HEK293 (cell line): ENCODE results near the gene STPG2.

ENCODE experiments used
- CTCF ChIA-PET: fragments of 350-600 bp; formaldehyde crosslinking; extraction: SDS; loops from one replicate; lab custom pipeline; 2021; ENCODE audit warnings: antibody characterized with exemption; lab: Yijun Ruan, JAX
- POLR2A ChIA-PET: fragments of 300-600 bp; formaldehyde crosslinking; extraction: SDS; loops from one replicate; lab custom pipeline; 2020; ENCODE audit warnings: antibody characterized with exemption, inconsistent platforms; lab: Yijun Ruan, JAX
- H3K27ac ChIP-seq: fragments of 200-500 bp; sonication (Bioruptor generic); 2 replicates; pipeline ENCODE4 v1.5.1; 2014; ENCODE audit warnings: low read depth, low read length, control low read depth, inconsistent platforms; ENCODE audit errors: extremely low read depth
- H3K36me3 ChIP-seq, 2 experiments: fragments of 200-500 bp in 1 of 2; sonication (Bioruptor generic) in 1 of 2; 1 replicate in 1 of 2; 2 replicates in 1 of 2; pipeline ENCODE4 v1.5.1; 2014 to 2017; ENCODE audit warnings: inconsistent platforms in 2 of 2, low read length in 2 of 2; ENCODE audit not compliant: control insufficient read depth in 2 of 2, insufficient read depth in 1 of 2
- H3K4me1 ChIP-seq: fragments of 200-500 bp; sonication (Bioruptor generic); 2 replicates; pipeline ENCODE4 v1.5.1; 2014; ENCODE audit warnings: mild to moderate bottlenecking, low read length, inconsistent platforms; ENCODE audit not compliant: control insufficient read depth, insufficient read depth
- H3K4me3 ChIP-seq: 2 replicates; pipeline ENCODE4 v1.5.1; 2011; ENCODE audit warnings: low read depth, mild to moderate bottlenecking, control low read depth, low read length, moderate library complexity
- H3K9me3 ChIP-seq: fragments of 200-500 bp; sonication (Bioruptor generic); 2 replicates; pipeline ENCODE4 v1.5.1; 2014; ENCODE audit warnings: low read depth, low read length, inconsistent platforms; ENCODE audit not compliant: control insufficient read depth, insufficient read depth
- GLI2 ChIP-seq: fragments of 450-650 bp; formaldehyde crosslinking; IDR thresholded peaks from 2 replicates; pipeline ENCODE4; 2017; ENCODE audit warnings: missing biosample characterization, missing genetic modification characterization, low read depth, borderline replicate concordance
- HOXA7 ChIP-seq: sonication (generic); formaldehyde crosslinking; IDR thresholded peaks from 2 replicates; pipeline ENCODE4 v1.8.1; 2022; ENCODE audit warnings: missing genetic modification reagents, borderline replicate concordance
- KLF10 ChIP-seq: fragments of 450-650 bp; IDR thresholded peaks from 2 replicates; pipeline ENCODE4 v1.5.1; 2018; ENCODE audit warnings: missing biosample characterization, mild to moderate bottlenecking, missing genetic modification characterization
- KLF16 ChIP-seq: fragments of 450-650 bp; formaldehyde crosslinking; IDR thresholded peaks from 2 replicates; pipeline ENCODE4 v1.5.1; 2017; ENCODE audit warnings: missing biosample characterization, missing genetic modification characterization
- MEIS1 ChIP-seq: sonication (generic); formaldehyde crosslinking; IDR thresholded peaks from 2 replicates; pipeline ENCODE4 v1.8.1; 2022; ENCODE audit warnings: missing genetic modification reagents, mild to moderate bottlenecking, borderline replicate concordance
- OVOL3 ChIP-seq: fragments of 450-650 bp; formaldehyde crosslinking; IDR thresholded peaks from 2 replicates; pipeline ENCODE4 v1.5.1; 2016; ENCODE audit warnings: missing biosample characterization, missing genetic modification characterization
- PRDM1 ChIP-seq: fragments of 450-650 bp; formaldehyde crosslinking; IDR thresholded peaks from 2 replicates; pipeline ENCODE4; 2016; ENCODE audit warnings: missing biosample characterization, missing genetic modification characterization
- SP7 ChIP-seq: fragments of 450-650 bp; formaldehyde crosslinking; IDR thresholded peaks from 2 replicates; pipeline ENCODE4 v1.5.1; 2016; ENCODE audit warnings: missing biosample characterization, missing genetic modification characterization
- TRIM28 ChIP-seq: IDR thresholded peaks from 2 replicates; pipeline ENCODE4 v1.6.1; 2011; ENCODE audit warnings: low read length, control low read depth, borderline replicate concordance
- WT1 ChIP-seq: fragments of 450-650 bp; formaldehyde crosslinking; IDR thresholded peaks from 2 replicates; pipeline ENCODE4 v1.5.1; 2016; ENCODE audit warnings: missing biosample characterization, missing genetic modification characterization
- ZEB2 ChIP-seq: fragments of 450-650 bp; formaldehyde crosslinking; IDR thresholded peaks from 2 replicates; pipeline ENCODE4 v1.5.1; 2016; ENCODE audit warnings: missing biosample characterization, missing genetic modification characterization
- ZNF112 ChIP-seq: fragments of 450-650 bp; formaldehyde crosslinking; IDR thresholded peaks from 2 replicates; pipeline ENCODE4 v1.5.0; 2017; ENCODE audit warnings: missing biosample characterization, missing genetic modification characterization
- ZNF148 ChIP-seq: fragments of 450-650 bp; formaldehyde crosslinking; IDR thresholded peaks from 2 replicates; pipeline ENCODE4 v1.5.0; 2017; ENCODE audit warnings: missing biosample characterization, missing genetic modification characterization, borderline replicate concordance
- ZNF266 ChIP-seq: fragments of 450-650 bp; formaldehyde crosslinking; IDR thresholded peaks from 2 replicates; pipeline ENCODE4 v1.5.1; 2016; ENCODE audit warnings: missing biosample characterization, missing genetic modification characterization, low read depth
- ZNF501 ChIP-seq: fragments of 450-650 bp; formaldehyde crosslinking; IDR thresholded peaks from 2 replicates; pipeline ENCODE4 v1.5.1; 2016; ENCODE audit warnings: missing biosample characterization, missing genetic modification characterization
- ZNF530 ChIP-seq: fragments of 450-650 bp; formaldehyde crosslinking; IDR thresholded peaks from 2 replicates; pipeline ENCODE4 v1.5.1; 2016; ENCODE audit warnings: low read depth, missing biosample characterization, missing genetic modification characterization
- ZNF544 ChIP-seq: fragments of 450-650 bp; formaldehyde crosslinking; IDR thresholded peaks from 2 replicates; pipeline ENCODE4 v1.5.0; 2017; ENCODE audit warnings: missing biosample characterization, missing genetic modification characterization
- ZNF555 ChIP-seq: fragments of 450-650 bp; formaldehyde crosslinking; conservative IDR thresholded peaks from 2 replicates; pipeline ENCODE4 v1.5.1; 2017; ENCODE audit warnings: missing biosample characterization, mild to moderate bottlenecking, missing genetic modification characterization, inconsistent platforms
- ZNF561 ChIP-seq: fragments of 450-650 bp; IDR thresholded peaks from 2 replicates; pipeline ENCODE4 v1.5.1; 2018; ENCODE audit warnings: missing biosample characterization, missing genetic modification characterization, borderline replicate concordance
- ZNF610 ChIP-seq: fragments of 450-650 bp; formaldehyde crosslinking; IDR thresholded peaks from 2 replicates; pipeline ENCODE4 v1.5.1; 2016; ENCODE audit warnings: missing biosample characterization, missing genetic modification characterization, borderline replicate concordance
- ZSCAN23 ChIP-seq: fragments of 450-650 bp; formaldehyde crosslinking; IDR thresholded peaks from 2 replicates; pipeline ENCODE4 v1.5.1; 2016; ENCODE audit warnings: missing biosample characterization, missing genetic modification characterization
- TF ChIP-seq, protein P1 (sequence below): fragments of 450-650 bp; formaldehyde crosslinking; conservative IDR thresholded peaks from 2 replicates; pipeline ENCODE4 v1.5.1; 2016; ENCODE audit warnings: low read depth, missing biosample characterization, missing genetic modification characterization
- TF ChIP-seq, protein P2 (sequence below): fragments of 450-650 bp; formaldehyde crosslinking; IDR thresholded peaks from 2 replicates; pipeline ENCODE4 v1.5.1; 2016; ENCODE audit warnings: missing biosample characterization, missing genetic modification characterization

The STPG2 gene

DNA sequence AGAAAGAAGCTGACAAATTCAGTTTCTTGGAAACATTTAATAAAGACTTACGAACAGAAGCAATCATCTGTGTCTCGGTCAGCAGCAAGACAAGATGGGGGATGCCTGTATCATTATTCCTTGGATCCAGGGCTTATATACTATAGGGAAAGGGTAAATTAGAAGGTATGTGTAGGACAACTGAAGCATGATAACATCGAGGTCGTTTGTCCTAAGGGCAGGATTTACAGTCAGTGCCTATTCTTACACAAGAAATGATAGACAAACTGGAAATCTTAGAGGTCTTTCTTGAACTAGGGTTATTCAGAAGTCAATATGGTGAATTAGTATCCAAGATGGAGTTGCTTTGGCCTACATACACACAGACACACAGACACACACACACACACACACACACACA is 553.0 kb downstream of the STPG2 start (continued):
- no peak for TF ChIP-seq ZNF266 (tag by site-specific recombination)
- TF ChIP-seq ZNF555 (tag by site-specific recombination): no peak
- no peak for TF ChIP-seq WT1 (tag by site-specific recombination)
- no peak for TF ChIP-seq SP7 (tag by site-specific recombination)
- no peak for TF ChIP-seq MEIS1 (CRISPR knock-in tag)
- TF ChIP-seq KLF16 (tag by site-specific recombination): no peak

DNA sequence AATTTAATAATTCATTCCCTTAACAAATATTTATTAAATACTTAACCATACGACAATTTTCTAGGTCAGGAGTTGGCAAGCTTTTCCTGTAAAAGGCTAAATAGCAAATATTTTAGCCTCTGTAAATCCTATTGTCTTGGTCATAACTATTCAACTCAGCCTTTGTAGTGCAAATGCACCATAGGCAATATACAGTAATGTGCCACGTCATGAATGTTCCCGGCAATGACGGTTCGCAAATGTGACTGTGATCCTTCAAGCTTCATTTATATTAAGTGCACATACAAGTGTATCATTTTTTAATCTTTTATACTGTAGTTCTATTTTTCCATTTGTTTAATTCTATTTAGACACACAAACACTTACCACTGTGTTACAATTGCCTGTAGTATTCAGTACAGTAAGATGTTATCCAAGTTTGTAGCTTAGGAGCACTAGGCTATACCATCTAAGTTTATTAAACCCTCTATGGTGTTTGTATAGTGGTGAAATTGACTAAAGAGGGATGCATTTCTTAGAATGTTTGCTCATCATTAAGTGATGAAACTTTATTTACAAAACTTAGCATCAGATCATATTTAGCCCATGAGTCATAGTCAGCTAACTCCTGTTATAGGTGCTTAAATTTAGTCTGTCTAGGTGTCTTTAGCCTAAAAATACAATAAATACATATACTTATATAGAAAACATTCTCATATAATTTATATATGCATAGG is 553.6 kb downstream of the STPG2 start:
- Histone ChIP-seq H3K9me3 (no peaks in the 10 kb centered on the region), H3K4me1 (no peaks in the 10 kb centered on the region), H3K36me3 (no peaks in the 10 kb centered on the region), H3K4me3 (no peak overlapping the region), H3K27ac (no peak overlapping the region)
- POLR2A ChIA-PET: no interaction called here
- CTCF ChIA-PET: no interaction called here
- TF ChIP-seq, protein P1, sequence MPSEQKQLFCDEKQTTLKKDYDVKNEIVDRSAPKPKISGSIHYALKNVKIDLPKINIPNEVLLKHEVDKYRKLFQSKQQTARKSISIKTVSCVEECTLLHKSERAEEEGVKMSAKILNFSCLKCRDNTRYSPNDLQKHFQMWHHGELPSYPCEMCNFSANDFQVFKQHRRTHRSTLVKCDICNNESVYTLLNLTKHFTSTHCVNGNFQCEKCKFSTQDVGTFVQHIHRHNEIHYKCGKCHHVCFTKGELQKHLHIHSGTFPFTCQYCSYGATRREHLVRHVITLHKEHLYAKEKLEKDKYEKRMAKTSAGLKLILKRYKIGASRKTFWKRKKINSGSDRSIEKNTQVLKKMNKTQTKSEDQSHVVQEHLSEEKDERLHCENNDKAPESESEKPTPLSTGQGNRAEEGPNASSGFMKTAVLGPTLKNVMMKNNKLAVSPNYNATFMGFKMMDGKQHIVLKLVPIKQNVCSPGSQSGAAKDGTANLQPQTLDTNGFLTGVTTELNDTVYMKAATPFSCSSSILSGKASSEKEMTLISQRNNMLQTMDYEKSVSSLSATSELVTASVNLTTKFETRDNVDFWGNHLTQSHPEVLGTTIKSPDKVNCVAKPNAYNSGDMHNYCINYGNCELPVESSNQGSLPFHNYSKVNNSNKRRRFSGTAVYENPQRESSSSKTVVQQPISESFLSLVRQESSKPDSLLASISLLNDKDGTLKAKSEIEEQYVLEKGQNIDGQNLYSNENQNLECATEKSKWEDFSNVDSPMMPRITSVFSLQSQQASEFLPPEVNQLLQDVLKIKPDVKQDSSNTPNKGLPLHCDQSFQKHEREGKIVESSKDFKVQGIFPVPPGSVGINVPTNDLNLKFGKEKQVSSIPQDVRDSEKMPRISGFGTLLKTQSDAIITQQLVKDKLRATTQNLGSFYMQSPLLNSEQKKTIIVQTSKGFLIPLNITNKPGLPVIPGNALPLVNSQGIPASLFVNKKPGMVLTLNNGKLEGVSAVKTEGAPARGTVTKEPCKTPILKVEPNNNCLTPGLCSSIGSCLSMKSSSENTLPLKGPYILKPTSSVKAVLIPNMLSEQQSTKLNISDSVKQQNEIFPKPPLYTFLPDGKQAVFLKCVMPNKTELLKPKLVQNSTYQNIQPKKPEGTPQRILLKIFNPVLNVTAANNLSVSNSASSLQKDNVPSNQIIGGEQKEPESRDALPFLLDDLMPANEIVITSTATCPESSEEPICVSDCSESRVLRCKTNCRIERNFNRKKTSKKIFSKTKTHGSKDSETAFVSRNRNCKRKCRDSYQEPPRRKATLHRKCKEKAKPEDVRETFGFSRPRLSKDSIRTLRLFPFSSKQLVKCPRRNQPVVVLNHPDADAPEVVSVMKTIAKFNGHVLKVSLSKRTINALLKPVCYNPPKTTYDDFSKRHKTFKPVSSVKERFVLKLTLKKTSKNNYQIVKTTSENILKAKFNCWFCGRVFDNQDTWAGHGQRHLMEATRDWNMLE (tag by site-specific recombination): no peak
- TF ChIP-seq PRDM1 (tag by site-specific recombination) (no peak), ZNF148 (tag by site-specific recombination) (no peak), OVOL3 (tag by site-specific recombination) (no peak), ZEB2 (no peak), ZSCAN23 (tag by site-specific recombination) (no peak), ZNF561 (tag by site-specific recombination) (no peak), ZNF112 (tag by site-specific recombination) (no peak), GLI2 (tag by site-specific recombination) (no peak), ZNF501 (no peak), HOXA7 (CRISPR knock-in tag) (no peak), ZNF544 (tag by site-specific recombination) (no peak), ZNF530 (tag by site-specific recombination) (no peak), KLF10 (tag by site-specific recombination) (no peak), TRIM28 (no peak), ZNF610 (tag by site-specific recombination) (no peak)
- TF ChIP-seq, protein P2, sequence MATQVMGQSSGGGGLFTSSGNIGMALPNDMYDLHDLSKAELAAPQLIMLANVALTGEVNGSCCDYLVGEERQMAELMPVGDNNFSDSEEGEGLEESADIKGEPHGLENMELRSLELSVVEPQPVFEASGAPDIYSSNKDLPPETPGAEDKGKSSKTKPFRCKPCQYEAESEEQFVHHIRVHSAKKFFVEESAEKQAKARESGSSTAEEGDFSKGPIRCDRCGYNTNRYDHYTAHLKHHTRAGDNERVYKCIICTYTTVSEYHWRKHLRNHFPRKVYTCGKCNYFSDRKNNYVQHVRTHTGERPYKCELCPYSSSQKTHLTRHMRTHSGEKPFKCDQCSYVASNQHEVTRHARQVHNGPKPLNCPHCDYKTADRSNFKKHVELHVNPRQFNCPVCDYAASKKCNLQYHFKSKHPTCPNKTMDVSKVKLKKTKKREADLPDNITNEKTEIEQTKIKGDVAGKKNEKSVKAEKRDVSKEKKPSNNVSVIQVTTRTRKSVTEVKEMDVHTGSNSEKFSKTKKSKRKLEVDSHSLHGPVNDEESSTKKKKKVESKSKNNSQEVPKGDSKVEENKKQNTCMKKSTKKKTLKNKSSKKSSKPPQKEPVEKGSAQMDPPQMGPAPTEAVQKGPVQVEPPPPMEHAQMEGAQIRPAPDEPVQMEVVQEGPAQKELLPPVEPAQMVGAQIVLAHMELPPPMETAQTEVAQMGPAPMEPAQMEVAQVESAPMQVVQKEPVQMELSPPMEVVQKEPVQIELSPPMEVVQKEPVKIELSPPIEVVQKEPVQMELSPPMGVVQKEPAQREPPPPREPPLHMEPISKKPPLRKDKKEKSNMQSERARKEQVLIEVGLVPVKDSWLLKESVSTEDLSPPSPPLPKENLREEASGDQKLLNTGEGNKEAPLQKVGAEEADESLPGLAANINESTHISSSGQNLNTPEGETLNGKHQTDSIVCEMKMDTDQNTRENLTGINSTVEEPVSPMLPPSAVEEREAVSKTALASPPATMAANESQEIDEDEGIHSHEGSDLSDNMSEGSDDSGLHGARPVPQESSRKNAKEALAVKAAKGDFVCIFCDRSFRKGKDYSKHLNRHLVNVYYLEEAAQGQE (tag by site-specific recombination): no peak
